Breast epithelium (tissue), 4 donors: Measurements from ENCODE around the gene CRYZL1. TPM values are rescaled to one million over a fixed set of nuclear protein-coding genes. Genes with fewer than 3 reads are reported as not detected.

Source experiments
- DNase-seq, 2 donors: peaks; one replicate each; pipeline ENCODE4 v3.0.0-alpha.2; 2019; ENCODE audit warnings: low spot score in 2 of 2
- H3K27ac ChIP-seq, 2 donors: fragments of 200-600 bp; sonication (generic) in 1 of 2; one replicate each; pipeline ENCODE4 v1.5.1; 2016 to 2019; ENCODE audit warnings: mild to moderate bottlenecking in 1 of 2
- H3K27me3 ChIP-seq, 2 donors: fragments of 200-600 bp; sonication (generic) in 1 of 2; one replicate each; pipeline versions ENCODE4 v1.5.1 to v1.6.0; 2017 to 2019; ENCODE audit warnings: control low read depth in 1 of 2, mild to moderate bottlenecking in 1 of 2
- H3K36me3 ChIP-seq: fragments of 200-600 bp; one replicate; pipeline ENCODE4 v1.5.1; 2019
- H3K4me1 ChIP-seq, 2 donors: fragments of 200-600 bp; sonication (generic); one replicate each; pipeline ENCODE4 v1.5.1; 2016 to 2019; ENCODE audit warnings: control low read depth in 1 of 2
- H3K4me3 ChIP-seq, 3 donors: fragments of 200-600 bp; sonication (generic); 1 replicate in 2 of 3; 2 replicates in 1 of 3; pipeline ENCODE4 v1.5.1; 2016 to 2019; ENCODE audit warnings: mild to moderate bottlenecking in 3 of 3, moderate library complexity in 2 of 3
- H3K9me3 ChIP-seq, 2 donors: fragments of 200-600 bp; sonication (generic) in 1 of 2; one replicate each; pipeline ENCODE4 v1.5.1; 2016 to 2019; ENCODE audit warnings: control low read depth in 1 of 2
- POLR2A ChIP-seq: fragments of 450-650 bp; IDR thresholded peaks from one replicate; pipeline ENCODE4 v1.6.1; 2016; ENCODE audit warnings: antibody characterized with exemption, mild to moderate bottlenecking, moderate library complexity
- POLR2AphosphoS5 ChIP-seq, 3 donors: sonication (generic); formaldehyde crosslinking; IDR thresholded peaks; one replicate each; pipeline ENCODE4 v1.6.1; 2017; ENCODE audit warnings: antibody characterized with exemption in 3 of 3
- intact Hi-C: fragments of 100-400 bp; cut with DNase I; formaldehyde crosslinking; loops from one replicate; pipeline ENCODE4 v1.15.1; 2023; ENCODE audit warnings: low total_unique reads
- total RNA-seq, 3 donors: library from RNA; depleted of rRNA; stranded (reverse); fragments of >200 nt; gene quantifications; one replicate each; pipeline ENCODE4 v1.1.0, GENCODE V29; 2016
- TF ChIP-seq, protein P1 (sequence below), 3 donors: fragments of 450-650 bp; IDR thresholded peaks; one replicate each; pipeline ENCODE4 v1.5.1; 2016 to 2017; ENCODE audit warnings: antibody characterized with exemption in 3 of 3, mild to moderate bottlenecking in 3 of 3, moderate library complexity in 3 of 3

The CRYZL1 gene
- total RNA-seq, 3 donors from 2014 or later = 24.9 to 49.4 (median 47.6) TPM

DNA sequence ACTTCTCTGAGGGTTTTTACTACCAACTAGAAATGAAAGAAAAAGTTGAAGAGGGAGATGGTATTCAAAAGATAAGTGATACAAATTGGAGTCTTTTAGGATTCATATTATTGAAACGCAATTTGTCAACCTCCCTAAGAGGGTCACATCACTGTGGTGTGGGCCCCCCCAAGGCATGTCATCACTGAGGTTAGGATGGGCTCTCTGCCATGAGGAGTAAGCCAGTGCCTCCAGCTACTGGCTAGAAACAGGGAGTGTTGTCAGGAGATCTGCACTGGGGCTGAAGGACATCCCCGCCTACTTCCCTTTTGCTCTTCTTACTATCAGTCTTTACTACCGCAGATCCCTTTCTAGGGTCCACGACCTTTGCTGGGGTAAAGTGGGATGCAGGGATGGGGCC, 26.6 kb upstream of the CRYZL1 start:
- H3K27me3 ChIP-seq = no peaks in the 10 kb centered on the region
- no peak for DNase-seq
- intact Hi-C loops = no loop called here

DNA sequence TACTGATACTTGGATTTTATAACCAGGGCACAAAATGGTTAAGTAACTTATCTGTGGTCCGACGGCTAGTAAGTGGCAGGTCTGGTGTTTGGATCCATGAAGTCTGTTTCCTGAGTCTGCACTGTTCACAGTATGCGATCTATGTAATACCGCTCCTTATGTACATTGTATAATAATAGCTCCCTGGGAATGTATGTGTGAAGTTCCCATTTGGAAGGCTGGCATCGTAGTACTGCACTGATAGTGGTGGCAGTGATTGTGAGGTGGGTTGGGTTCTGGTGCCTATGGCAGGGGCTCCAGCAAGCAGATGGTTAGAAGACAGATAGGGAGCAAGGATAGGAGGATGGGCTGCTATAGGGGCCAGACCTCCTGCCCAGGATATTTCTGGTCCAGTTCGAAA, 26.1 kb upstream of the CRYZL1 start:
- no peaks in the 10 kb centered on the region for H3K27me3 ChIP-seq
- H3K4me1 ChIP-seq = peaks cover 0 to 6% of the 10 kb centered on the region in 2 donors
- no peaks in the 10 kb centered on the region for H3K9me3 ChIP-seq
- no peak overlapping the region for H3K4me3 ChIP-seq
- DNase-seq = no peak
- H3K27ac ChIP-seq = no peak overlapping the region
- intact Hi-C loops = no loop called here
- H3K36me3 ChIP-seq = no peaks in the 10 kb centered on the region
- TF ChIP-seq POLR2AphosphoS5 (IDR thresholded peaks at IDR 0.05) (no peak), POLR2A (no peak)
- TF ChIP-seq, protein P1, sequence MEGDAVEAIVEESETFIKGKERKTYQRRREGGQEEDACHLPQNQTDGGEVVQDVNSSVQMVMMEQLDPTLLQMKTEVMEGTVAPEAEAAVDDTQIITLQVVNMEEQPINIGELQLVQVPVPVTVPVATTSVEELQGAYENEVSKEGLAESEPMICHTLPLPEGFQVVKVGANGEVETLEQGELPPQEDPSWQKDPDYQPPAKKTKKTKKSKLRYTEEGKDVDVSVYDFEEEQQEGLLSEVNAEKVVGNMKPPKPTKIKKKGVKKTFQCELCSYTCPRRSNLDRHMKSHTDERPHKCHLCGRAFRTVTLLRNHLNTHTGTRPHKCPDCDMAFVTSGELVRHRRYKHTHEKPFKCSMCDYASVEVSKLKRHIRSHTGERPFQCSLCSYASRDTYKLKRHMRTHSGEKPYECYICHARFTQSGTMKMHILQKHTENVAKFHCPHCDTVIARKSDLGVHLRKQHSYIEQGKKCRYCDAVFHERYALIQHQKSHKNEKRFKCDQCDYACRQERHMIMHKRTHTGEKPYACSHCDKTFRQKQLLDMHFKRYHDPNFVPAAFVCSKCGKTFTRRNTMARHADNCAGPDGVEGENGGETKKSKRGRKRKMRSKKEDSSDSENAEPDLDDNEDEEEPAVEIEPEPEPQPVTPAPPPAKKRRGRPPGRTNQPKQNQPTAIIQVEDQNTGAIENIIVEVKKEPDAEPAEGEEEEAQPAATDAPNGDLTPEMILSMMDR (IDR thresholded peaks at IDR 0.05) = no peak

More for the DNA sequence above, 26.6 kb upstream of the CRYZL1 start:
- no peak overlapping the region for H3K4me3 ChIP-seq
- peaks cover 0 to 6% of the 10 kb centered on the region in 2 donors for H3K4me1 ChIP-seq
- no peaks in the 10 kb centered on the region for H3K36me3 ChIP-seq
- H3K9me3 ChIP-seq = no peaks in the 10 kb centered on the region
- TF ChIP-seq, protein P1 (IDR thresholded peaks at IDR 0.05) = no peak
- TF ChIP-seq POLR2A (no peak), POLR2AphosphoS5 (IDR thresholded peaks at IDR 0.05) (no peak)
- H3K27ac ChIP-seq = no peak overlapping the region

DNA sequence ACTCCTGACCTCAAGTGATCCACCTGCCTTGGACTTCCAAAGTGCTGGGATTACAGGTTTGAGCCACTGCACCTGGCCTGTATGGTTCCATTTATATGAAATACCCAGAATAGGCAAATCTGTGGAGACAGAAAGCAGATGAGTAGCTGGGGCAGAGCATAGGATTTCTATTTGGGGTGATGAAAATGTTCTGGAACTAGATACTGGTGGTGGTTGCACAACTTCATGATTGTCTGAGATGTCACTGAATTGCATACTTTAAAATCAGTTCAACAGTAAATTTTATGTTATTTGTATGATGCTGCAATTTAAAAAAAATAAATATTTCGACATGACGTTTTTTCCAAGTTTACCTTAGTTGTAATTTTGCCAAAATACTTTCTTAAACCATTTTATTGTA, 24.6 kb upstream of the CRYZL1 start:
- intact Hi-C loops = no loop called here
- H3K9me3 ChIP-seq = no peaks in the 10 kb centered on the region
- DNase-seq = no peak
- no peaks in the 10 kb centered on the region for H3K27me3 ChIP-seq
- TF ChIP-seq POLR2AphosphoS5 (IDR thresholded peaks at IDR 0.05) (no peak), POLR2A (no peak)
- TF ChIP-seq, protein P1 (IDR thresholded peaks at IDR 0.05) = no peak
- no peak overlapping the region for H3K27ac ChIP-seq
- H3K4me3 ChIP-seq = no peak overlapping the region
- no peaks in the 10 kb centered on the region for H3K36me3 ChIP-seq
- peaks cover 0 to 6% of the 10 kb centered on the region in 2 donors for H3K4me1 ChIP-seq

DNA sequence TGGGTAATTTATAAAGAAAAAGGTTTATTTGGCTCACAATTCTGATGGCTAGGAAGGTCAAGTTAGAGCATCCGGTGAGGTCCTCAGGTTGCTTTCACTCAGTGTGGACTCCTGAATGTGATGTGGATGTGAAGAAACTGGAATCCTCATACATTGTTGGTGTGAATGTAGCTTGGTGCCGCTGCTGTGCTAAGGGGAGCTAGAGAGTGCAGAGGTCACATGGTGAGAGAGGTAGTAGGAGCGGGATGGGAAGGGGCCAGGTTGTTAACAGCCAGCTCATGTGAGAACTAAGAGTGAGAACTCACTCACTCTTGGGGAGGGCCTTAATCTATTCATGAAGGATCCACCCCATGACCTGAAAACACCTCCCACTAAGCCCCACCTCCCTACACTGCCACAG, 22.6 kb upstream of the CRYZL1 start:
- Histone ChIP-seq H3K4me3 (no peak overlapping the region), H3K4me1 (peaks cover 0 to 6% of the 10 kb centered on the region in 2 donors), H3K9me3 (no peaks in the 10 kb centered on the region), H3K27ac (no peak overlapping the region), H3K27me3 (no peaks in the 10 kb centered on the region), H3K36me3 (no peaks in the 10 kb centered on the region)
- TF ChIP-seq POLR2A (no peak), POLR2AphosphoS5 (IDR thresholded peaks at IDR 0.05) (no peak)
- TF ChIP-seq, protein P1 (IDR thresholded peaks at IDR 0.05) = no peak
- DNase-seq = no peak
- intact Hi-C loops = no loop called here

DNA sequence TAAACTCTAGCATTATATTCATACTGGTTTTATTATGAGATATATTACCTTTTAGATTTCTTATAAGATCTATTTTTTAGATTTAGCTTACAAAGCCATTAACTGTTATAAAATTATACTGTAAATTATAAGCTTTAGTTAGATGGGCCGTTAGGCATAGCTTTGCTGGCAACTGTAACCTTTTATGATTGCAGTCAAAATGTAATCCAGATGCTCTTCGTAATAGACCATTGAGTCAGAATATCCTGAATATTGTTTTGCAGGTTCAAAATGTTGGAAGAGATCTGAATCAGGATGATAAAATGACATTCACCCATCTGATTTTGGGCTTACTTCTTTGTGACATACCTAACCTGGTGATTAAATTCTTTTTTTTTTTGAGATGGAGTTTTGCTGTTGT, 21.7 kb upstream of the CRYZL1 start:
- Histone ChIP-seq H3K4me3 (no peak overlapping the region), H3K4me1 (no peaks in the 10 kb centered on the region), H3K27ac (no peak overlapping the region), H3K27me3 (no peaks in the 10 kb centered on the region), H3K9me3 (no peaks in the 10 kb centered on the region), H3K36me3 (no peaks in the 10 kb centered on the region)
- DNase-seq = no peak
- TF ChIP-seq POLR2AphosphoS5 (IDR thresholded peaks at IDR 0.05) (no peak), POLR2A (no peak)
- TF ChIP-seq, protein P1 (IDR thresholded peaks at IDR 0.05) = no peak
- intact Hi-C loops = no loop called here
